HG03095 (cell line): ENCODE results near the gene PCDHGB4.
"Not testable (repeated sequence)": the region's sequence is repeated elsewhere in the genome, so short reads cannot be mapped to it uniquely, and the experiment has no call there.

Source experiments
- ATAC-seq: cut with Tn5 transposase; IDR thresholded peaks from one replicate; pipeline ENCODE4 v1.9.1; 2021; ENCODE audit warnings: moderate library complexity; ENCODE audit not compliant: unreplicated experiment

Gene PCDHGB4

GRCh38 chr5:141366016-141366896 is 21.2 kb upstream of the PCDHGB4 start:
- ATAC-seq, result no peak

GRCh38 chr5:141369994-141370848 is 17.3 kb upstream of the PCDHGB4 start, which contains the start of gene PCDHGB3:
Gene PCDHGB3, plus strand, starts transcription at chr5:141370242. Its CDS starts 153 bp downstream, at chr5:141370395.
- ATAC-seq, result peak; percentile 99

GRCh38 chr5:141371572-141372475 is 15.7 kb upstream of the PCDHGB4 start:
- no peak for ATAC-seq

GRCh38 chr5:141373673-141374317 is 13.7 kb upstream of the PCDHGB4 start, which contains the start of gene PCDHGA6:
Gene PCDHGA6, plus strand, starts transcription at chr5:141373891. Its CDS starts 193 bp downstream, at chr5:141374084.
- no peak for ATAC-seq

- no peak for ATAC-seq
These were observed 12.9 kb upstream of the PCDHGB4 start for GRCh38 chr5:141374627-141375026.

- ATAC-seq, result not testable (repeated sequence)
These were observed 11.9 kb upstream of the PCDHGB4 start for GRCh38 chr5:141375444-141376155.

GRCh38 chr5:141382469-141383294 is 4.8 kb upstream of the PCDHGB4 start, which contains the start of gene PCDHGA7:
Gene PCDHGA7, plus strand, starts transcription at chr5:141382742. Its CDS starts 158 bp downstream, at chr5:141382900.
- no peak for ATAC-seq

GRCh38 chr5:141383345-141383744 is 4.2 kb upstream of the PCDHGB4 start:
- ATAC-seq, result no peak

GRCh38 chr5:141384471-141385267 is 2.8 kb upstream of the PCDHGB4 start:
- no peak for ATAC-seq

- no peak for ATAC-seq
These were observed 1.2 kb downstream of the PCDHGB4 start for GRCh38 chr5:141388661-141389060.

GRCh38 chr5:141389153-141390042 is 1.9 kb downstream of the PCDHGB4 start:
- no peak for ATAC-seq

- ATAC-seq, result no peak
These were observed 5.1 kb downstream of the PCDHGB4 start, which contains the start of gene PCDHGA8 for GRCh38 chr5:141392429-141393198. Gene PCDHGA8, plus strand, starts transcription at chr5:141392633. Its CDS starts 181 bp downstream, at chr5:141392814.

- ATAC-seq, result no peak
These were observed 5.8 kb downstream of the PCDHGB4 start for GRCh38 chr5:141393267-141393666.

- ATAC-seq, result not testable (repeated sequence)
These were observed 7.1 kb downstream of the PCDHGB4 start for GRCh38 chr5:141394401-141395187.
